Measurements from ENCODE around the gene AUTS2.

Gene AUTS2

GRCh38 chr7:69702357-69702756, 104.1 kb downstream of the AUTS2 start:
- no peaks in the 10 kb centered on the region for H3K9me3 ChIP-seq (ENCODE audit: severe bottlenecking)
- TF ChIP-seq, protein P1, sequence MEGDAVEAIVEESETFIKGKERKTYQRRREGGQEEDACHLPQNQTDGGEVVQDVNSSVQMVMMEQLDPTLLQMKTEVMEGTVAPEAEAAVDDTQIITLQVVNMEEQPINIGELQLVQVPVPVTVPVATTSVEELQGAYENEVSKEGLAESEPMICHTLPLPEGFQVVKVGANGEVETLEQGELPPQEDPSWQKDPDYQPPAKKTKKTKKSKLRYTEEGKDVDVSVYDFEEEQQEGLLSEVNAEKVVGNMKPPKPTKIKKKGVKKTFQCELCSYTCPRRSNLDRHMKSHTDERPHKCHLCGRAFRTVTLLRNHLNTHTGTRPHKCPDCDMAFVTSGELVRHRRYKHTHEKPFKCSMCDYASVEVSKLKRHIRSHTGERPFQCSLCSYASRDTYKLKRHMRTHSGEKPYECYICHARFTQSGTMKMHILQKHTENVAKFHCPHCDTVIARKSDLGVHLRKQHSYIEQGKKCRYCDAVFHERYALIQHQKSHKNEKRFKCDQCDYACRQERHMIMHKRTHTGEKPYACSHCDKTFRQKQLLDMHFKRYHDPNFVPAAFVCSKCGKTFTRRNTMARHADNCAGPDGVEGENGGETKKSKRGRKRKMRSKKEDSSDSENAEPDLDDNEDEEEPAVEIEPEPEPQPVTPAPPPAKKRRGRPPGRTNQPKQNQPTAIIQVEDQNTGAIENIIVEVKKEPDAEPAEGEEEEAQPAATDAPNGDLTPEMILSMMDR (IDR thresholded peaks at IDR 0.05; ENCODE audit: low read depth, low read length): no peak
- no peak overlapping the region for H3K4me3 ChIP-seq (ENCODE audit: low read depth, low read length)
- H3K27me3 ChIP-seq (ENCODE audit: insufficient read depth, low read depth, severe bottlenecking): no peaks in the 10 kb centered on the region
- H3K36me3 ChIP-seq: no peaks in the 10 kb centered on the region
- H3K27ac ChIP-seq: no peak overlapping the region
- DNase-seq: no peak

DNA sequence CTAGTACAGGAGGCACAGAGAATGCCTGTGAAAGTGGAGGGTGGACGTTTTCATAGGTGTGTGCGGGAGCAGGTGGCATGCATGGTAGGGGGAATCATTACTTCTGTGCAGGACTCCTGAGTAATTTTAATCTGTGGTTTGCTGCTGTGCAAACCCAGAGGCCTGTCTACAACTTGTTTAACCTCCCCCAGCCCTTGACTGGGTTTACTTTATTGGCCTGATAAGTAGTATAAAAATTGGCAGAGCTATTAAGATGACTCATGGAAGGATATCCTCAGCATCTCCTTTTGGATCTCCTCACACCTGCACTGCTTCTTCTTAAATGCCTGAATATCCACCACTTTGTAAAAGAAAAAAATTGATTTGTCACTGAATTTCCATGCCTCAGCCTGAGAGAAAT, 104.8 kb downstream of the AUTS2 start:
- TF ChIP-seq, protein P1 (IDR thresholded peaks at IDR 0.05; ENCODE audit: low read depth, low read length): no peak
- Histone ChIP-seq H3K36me3 (no peaks in the 10 kb centered on the region), H3K27ac (no peak overlapping the region), H3K9me3 (ENCODE audit: severe bottlenecking) (no peaks in the 10 kb centered on the region), H3K27me3 (ENCODE audit: insufficient read depth, low read depth, severe bottlenecking) (no peaks in the 10 kb centered on the region), H3K4me3 (ENCODE audit: low read depth, low read length) (no peak overlapping the region)
- DNase-seq: no peak

DNA sequence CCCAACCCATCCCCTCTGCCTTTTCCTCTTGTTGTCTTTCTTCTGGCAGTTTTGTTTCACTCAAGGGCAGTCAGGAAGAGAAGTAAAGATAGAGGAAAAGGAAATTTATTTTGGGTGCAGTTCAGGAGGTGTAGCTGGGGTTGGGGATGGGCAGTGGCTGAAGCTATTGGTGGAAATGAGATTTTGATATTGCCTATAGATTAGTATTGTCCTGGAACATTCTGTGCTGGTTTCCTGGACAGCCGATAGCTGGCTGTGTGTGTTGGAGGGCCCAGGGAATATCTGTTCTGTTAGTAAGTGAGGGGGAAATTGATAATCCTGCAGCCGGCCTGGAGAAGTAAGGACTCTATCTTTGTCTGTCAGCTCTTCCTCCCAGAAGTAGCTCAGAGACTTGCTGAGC, 107.8 kb downstream of the AUTS2 start:
- H3K27ac ChIP-seq: no peak overlapping the region
- no peaks in the 10 kb centered on the region for H3K9me3 ChIP-seq (ENCODE audit: severe bottlenecking)
- DNase-seq: no peak
- TF ChIP-seq, protein P1 (IDR thresholded peaks at IDR 0.05; ENCODE audit: low read depth, low read length): no peak
- H3K4me3 ChIP-seq (ENCODE audit: low read depth, low read length): no peak overlapping the region
- H3K36me3 ChIP-seq: no peaks in the 10 kb centered on the region
- no peaks in the 10 kb centered on the region for H3K27me3 ChIP-seq (ENCODE audit: insufficient read depth, low read depth, severe bottlenecking)

GRCh38 chr7:69708857-69709256, 110.6 kb downstream of the AUTS2 start:
- Histone ChIP-seq H3K4me3 (ENCODE audit: low read depth, low read length) (no peak overlapping the region), H3K27ac (no peak overlapping the region), H3K9me3 (ENCODE audit: severe bottlenecking) (no peaks in the 10 kb centered on the region), H3K36me3 (no peaks in the 10 kb centered on the region), H3K27me3 (ENCODE audit: insufficient read depth, low read depth, severe bottlenecking) (no peaks in the 10 kb centered on the region)
- TF ChIP-seq, protein P1 (IDR thresholded peaks at IDR 0.05; ENCODE audit: low read depth, low read length): no peak
- DNase-seq: no peak

DNA sequence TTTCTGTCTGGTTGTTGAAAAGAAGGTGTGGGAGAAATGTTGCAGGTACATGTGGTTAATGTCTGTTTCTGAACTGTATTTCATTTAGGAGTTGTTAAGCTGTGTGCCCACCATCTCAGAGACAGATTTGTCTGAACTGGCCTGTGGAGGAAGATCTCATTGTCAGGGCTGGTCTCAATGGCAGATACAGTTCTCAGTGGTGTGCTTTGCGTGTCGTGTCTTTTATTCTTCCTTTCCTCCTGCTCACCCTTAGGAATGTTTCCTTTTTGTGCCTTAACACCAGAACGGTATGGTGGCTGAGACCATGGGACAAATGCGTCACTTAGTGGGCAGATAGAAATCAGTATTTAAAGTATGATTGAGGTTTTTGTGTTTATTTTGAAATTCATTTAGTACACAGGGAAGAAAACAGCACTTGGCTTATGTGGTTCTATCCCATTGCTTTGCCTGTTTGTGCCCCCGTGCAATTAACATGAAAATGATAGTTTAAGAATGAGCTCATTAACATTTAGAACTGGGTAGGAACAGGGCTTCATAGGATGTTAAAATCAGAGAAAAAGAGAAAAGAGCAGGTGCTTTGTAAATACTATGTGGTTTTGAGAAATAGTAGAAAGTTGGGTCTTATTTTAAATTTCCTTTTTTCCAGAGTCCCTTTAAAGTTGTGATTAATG, 112.6 kb downstream of the AUTS2 start:
- no peak for DNase-seq
- no peak overlapping the region for H3K4me3 ChIP-seq (ENCODE audit: low read depth, low read length)
- no peaks in the 10 kb centered on the region for H3K9me3 ChIP-seq (ENCODE audit: severe bottlenecking)
- H3K36me3 ChIP-seq: no peaks in the 10 kb centered on the region
- no peaks in the 10 kb centered on the region for H3K27me3 ChIP-seq (ENCODE audit: insufficient read depth, low read depth, severe bottlenecking)
- no peak overlapping the region for H3K27ac ChIP-seq
- TF ChIP-seq, protein P1 (IDR thresholded peaks at IDR 0.05; ENCODE audit: low read depth, low read length): no peak
